Transverse colon (tissue), 4 donors: ENCODE measurements around the gene DOCK1.

Experiments used
- CTCF ChIP-seq, 5 experiments: fragments of 200-600 bp in 3 of 5; fragments of 450-650 bp in 2 of 5; sonication (generic) in 3 of 5; IDR thresholded peaks; 1 replicate in 2 of 5; 2 replicates in 3 of 5; pipeline ENCODE4 v1.5.1; 2016 to 2017; ENCODE audit warnings: antibody characterized with exemption in 5 of 5, inconsistent platforms in 3 of 5, mild to moderate bottlenecking in 2 of 5, moderate library complexity in 1 of 5
- EP300 ChIP-seq: sonication (generic); formaldehyde crosslinking; IDR thresholded peaks from one replicate; pipeline ENCODE4 v1.6.1; 2017; ENCODE audit warnings: antibody characterized with exemption, low read depth
- POLR2A ChIP-seq: fragments of 450-650 bp; IDR thresholded peaks from one replicate; pipeline ENCODE4 v1.6.1; 2016; ENCODE audit warnings: antibody characterized with exemption, mild to moderate bottlenecking, moderate library complexity
- POLR2AphosphoS5 ChIP-seq, 3 donors: sonication (generic); formaldehyde crosslinking; IDR thresholded peaks; one replicate each; pipeline ENCODE4 v1.6.1; 2016; ENCODE audit warnings: antibody characterized with exemption in 3 of 3

- no peak for TF ChIP-seq CTCF (IDR thresholded peaks at IDR 0.05)
- no peak for TF ChIP-seq EP300
- TF ChIP-seq POLR2A: no peak
- TF ChIP-seq POLR2AphosphoS5 (IDR thresholded peaks at IDR 0.05): no peak
Observed at GRCh38 chr10:127349737-127350136, 444.5 kb downstream of the DOCK1 start.
